ENCODE data around the gene GRB14.

DNA sequence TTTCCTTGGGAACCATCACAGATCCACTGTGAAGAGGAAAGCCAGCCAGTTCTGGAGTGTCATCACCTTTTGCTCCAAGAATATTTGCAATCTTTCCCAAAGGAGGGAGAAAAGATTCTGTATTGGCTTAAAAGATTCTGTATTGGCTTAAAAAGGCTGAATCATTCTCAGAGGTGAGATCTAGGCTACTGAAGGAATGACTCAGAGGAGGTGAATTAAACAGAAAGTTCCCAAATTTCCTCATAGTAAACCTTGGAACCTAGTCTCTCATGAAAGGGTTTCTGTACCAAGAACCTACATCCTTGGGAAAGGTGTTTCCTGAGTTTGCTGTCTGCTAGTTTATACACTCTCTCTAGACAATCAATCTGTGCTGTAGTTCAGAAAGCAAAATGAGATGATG is 34.1 kb upstream of the GRB14 start:
- TF ChIP-seq, protein P1, sequence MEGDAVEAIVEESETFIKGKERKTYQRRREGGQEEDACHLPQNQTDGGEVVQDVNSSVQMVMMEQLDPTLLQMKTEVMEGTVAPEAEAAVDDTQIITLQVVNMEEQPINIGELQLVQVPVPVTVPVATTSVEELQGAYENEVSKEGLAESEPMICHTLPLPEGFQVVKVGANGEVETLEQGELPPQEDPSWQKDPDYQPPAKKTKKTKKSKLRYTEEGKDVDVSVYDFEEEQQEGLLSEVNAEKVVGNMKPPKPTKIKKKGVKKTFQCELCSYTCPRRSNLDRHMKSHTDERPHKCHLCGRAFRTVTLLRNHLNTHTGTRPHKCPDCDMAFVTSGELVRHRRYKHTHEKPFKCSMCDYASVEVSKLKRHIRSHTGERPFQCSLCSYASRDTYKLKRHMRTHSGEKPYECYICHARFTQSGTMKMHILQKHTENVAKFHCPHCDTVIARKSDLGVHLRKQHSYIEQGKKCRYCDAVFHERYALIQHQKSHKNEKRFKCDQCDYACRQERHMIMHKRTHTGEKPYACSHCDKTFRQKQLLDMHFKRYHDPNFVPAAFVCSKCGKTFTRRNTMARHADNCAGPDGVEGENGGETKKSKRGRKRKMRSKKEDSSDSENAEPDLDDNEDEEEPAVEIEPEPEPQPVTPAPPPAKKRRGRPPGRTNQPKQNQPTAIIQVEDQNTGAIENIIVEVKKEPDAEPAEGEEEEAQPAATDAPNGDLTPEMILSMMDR (IDR thresholded peaks at IDR 0.05 in 4 of 5, conservative IDR thresholded peaks at IDR 0.05 in 1 of 5) = no peak
- TF ChIP-seq POLR2A (IDR thresholded peaks at IDR 0.05) = no peak
